PC-9 (cell line): Measurements from ENCODE around the gene RCBTB1.

Source experiments
- CTCF ChIP-seq: fragments of 200-600 bp; sonication (generic); conservative IDR thresholded peaks from 2 replicates; pipeline ENCODE4 v1.6.1; 2017; ENCODE audit warnings: mixed run types, antibody characterized with exemption, mild to moderate bottlenecking, moderate library complexity
- EZH2 ChIP-seq: fragments of 200-600 bp; sonication (generic); IDR thresholded peaks from 2 replicates; pipeline ENCODE4 v1.8.0; 2017; ENCODE audit warnings: antibody characterized with exemption, low read depth

DNA sequence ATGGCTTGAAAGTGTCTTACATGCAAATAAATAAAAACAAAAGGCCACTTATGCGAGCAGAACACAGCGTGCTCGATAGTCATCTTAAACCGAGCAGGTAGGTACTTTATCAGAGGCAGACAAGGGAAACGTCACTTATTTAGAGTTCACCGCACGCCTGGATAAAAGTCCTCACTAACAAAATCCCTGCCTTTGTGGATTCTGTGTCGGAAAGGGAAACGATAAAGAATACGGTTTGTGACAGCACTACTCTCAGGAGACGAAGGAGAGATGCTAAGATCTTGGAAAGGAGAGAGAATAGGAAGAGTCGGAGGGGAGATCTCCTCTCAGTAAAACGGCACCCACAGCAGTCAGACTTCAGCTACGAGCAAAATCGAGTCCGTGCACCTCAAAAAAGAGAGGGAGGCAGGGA is 581 bp downstream of the RCBTB1 start:
- TF ChIP-seq CTCF (no peak), EZH2 (no peak)
